Measurements from ENCODE around the gene CLPSL2. TPM values are rescaled to one million over a fixed set of nuclear protein-coding genes. Genes with fewer than 3 reads are reported as not detected.

Gene CLPSL2
- total RNA-seq, 1 experiment from 2014 or later = 1.7 TPM

DNA sequence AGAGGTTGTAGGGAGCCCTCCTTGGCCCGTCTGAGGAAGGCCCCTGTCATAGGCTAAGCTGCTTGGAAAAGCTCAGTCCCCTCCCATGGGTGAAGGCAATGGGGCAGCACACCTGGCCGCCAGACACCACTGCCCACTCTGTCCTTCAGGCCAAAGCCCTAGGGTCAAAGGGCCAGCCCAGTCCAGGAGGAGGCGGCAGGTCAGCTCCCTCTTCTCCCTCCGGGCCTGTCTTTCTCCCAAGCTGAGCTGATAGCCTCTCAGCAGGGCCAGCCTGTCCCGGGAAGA is 5.1 kb upstream of the CLPSL2 start:
- no peak overlapping the region for H3K9ac ChIP-seq (ENCODE audit: low read length)
- CTCF ChIA-PET = no interaction called here
- no peak for ATAC-seq

DNA sequence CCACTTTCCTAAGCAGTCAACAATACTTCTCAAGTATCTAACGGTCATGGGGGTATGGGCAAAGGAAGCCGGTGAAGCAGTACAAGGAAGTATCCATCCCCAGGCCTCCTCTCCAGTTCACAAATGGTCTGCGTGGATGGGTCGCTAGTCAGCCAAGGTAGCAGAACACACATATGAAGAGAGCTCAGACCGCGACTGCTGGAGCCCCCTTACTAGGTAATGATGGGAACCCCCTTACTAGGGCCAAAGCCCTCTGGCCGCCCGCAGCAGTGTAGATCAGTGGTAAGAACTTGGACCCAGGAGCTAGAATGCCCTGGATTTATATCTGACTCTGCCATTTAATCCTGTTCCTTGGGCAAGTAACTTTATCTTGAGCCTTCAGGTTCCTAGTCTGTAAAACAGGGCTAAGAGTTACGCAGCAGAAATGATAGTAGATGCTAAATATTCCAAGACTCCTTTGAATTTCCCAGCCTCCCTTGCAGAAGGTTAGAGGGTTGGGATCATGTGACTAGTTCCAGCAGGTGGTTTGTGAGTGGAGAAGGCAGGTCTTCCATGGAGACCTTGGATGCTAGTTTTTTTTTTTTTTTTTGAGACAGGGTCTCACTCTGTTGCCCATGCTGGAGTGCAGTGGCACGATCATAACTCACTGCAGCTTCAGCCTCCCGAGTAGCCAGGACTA is 2.1 kb upstream of the CLPSL2 start:
- CTCF ChIA-PET = no interaction called here
- POLR2A ChIA-PET = no interaction called here

More for the DNA sequence above, 5.1 kb upstream of the CLPSL2 start:
- no peaks in the 10 kb centered on the region for H3K9me2 ChIP-seq (ENCODE audit: insufficient read depth)
- H3K27me3 ChIP-seq (ENCODE audit: insufficient read depth, low read length) = no peaks in the 10 kb centered on the region
- no peak overlapping the region for H3K4me2 ChIP-seq (ENCODE audit: low read length)
- H2AFZ ChIP-seq (ENCODE audit: low read depth, low read length, poor library complexity, severe bottlenecking) = no peak overlapping the region
- ChIA-PET RAD21 (ENCODE audit: low non-redundant PET in 1 of 2, low total read pairs in 2 of 2, uncharacterized antibody in 2 of 2, unreplicated experiment in 2 of 2) (no interaction called here), POLR2A (no interaction called here)
- no peak for DNase-seq (ENCODE audit: low read depth, low spot score)
- H3K4me3 ChIP-seq (replicated peaks in 1 of 2; ENCODE audit: low read depth in 1 of 2, low read length in 2 of 2) = no peak overlapping the region
- intact Hi-C loops (cut with micrococcal nuclease) = no loop called here
- TF ChIP-seq SIN3A (IDR thresholded peaks at IDR 0.05; ENCODE audit: low read depth) = no peak
- BruUV-seq (replicated peaks) = no TSS peak
- H4K20me1 ChIP-seq (ENCODE audit: insufficient read depth) = no peaks in the 10 kb centered on the region
- H3K4me1 ChIP-seq (ENCODE audit: control insufficient read depth in 1 of 2, insufficient read depth in 2 of 2, low read length in 2 of 2) = peaks cover 5 to 8% of the 10 kb centered on the region in 2 experiments; a peak in 3 of 4 replicates
- H3K36me3 ChIP-seq (ENCODE audit: control insufficient read depth in 1 of 2, insufficient read depth in 2 of 2, low read length in 2 of 2) = no peaks in the 10 kb centered on the region
- no peak overlapping the region for H3K27ac ChIP-seq (ENCODE audit: low read depth, low read length)
- H3K79me2 ChIP-seq (ENCODE audit: insufficient read depth, low read length) = no peaks in the 10 kb centered on the region
- H3K9me3 ChIP-seq (ENCODE audit: control insufficient read depth in 1 of 2, insufficient read depth in 1 of 2, low read depth in 1 of 2, low read length in 2 of 2) = no peaks in the 10 kb centered on the region

More for the DNA sequence above, 2.1 kb upstream of the CLPSL2 start:
- no peak overlapping the region for H3K4me2 ChIP-seq (ENCODE audit: low read length)
- no peaks in the 10 kb centered on the region for H3K36me3 ChIP-seq (ENCODE audit: control insufficient read depth in 1 of 2, insufficient read depth in 2 of 2, low read length in 2 of 2)
- RAD21 ChIA-PET (ENCODE audit: low non-redundant PET in 1 of 2, low total read pairs in 2 of 2, uncharacterized antibody in 2 of 2, unreplicated experiment in 2 of 2) = no interaction called here
- no peaks in the 10 kb centered on the region for H3K79me2 ChIP-seq (ENCODE audit: insufficient read depth, low read length)
- H2AFZ ChIP-seq (ENCODE audit: low read depth, low read length, poor library complexity, severe bottlenecking) = no peak overlapping the region
- H3K27ac ChIP-seq (ENCODE audit: low read depth, low read length) = no peak overlapping the region
- no peak overlapping the region for H3K9ac ChIP-seq (ENCODE audit: low read length)
- intact Hi-C loops (cut with micrococcal nuclease) = no loop called here
- H3K4me1 ChIP-seq (ENCODE audit: control insufficient read depth in 1 of 2, insufficient read depth in 2 of 2, low read length in 2 of 2) = peaks cover 12 to 21% of the 10 kb centered on the region in 2 experiments; a peak in 3 of 4 replicates
- no peaks in the 10 kb centered on the region for H4K20me1 ChIP-seq (ENCODE audit: insufficient read depth)
- no peaks in the 10 kb centered on the region for H3K9me2 ChIP-seq (ENCODE audit: insufficient read depth)
- DNase-seq (ENCODE audit: low read depth, low spot score) = no peak
- H3K9me3 ChIP-seq (ENCODE audit: control insufficient read depth in 1 of 2, insufficient read depth in 1 of 2, low read depth in 1 of 2, low read length in 2 of 2) = no peaks in the 10 kb centered on the region
- no peak for ATAC-seq
- TF ChIP-seq POLR2A (IDR thresholded peaks at IDR 0.05; ENCODE audit: borderline replicate concordance, extremely low read depth, insufficient read depth, insufficient read length) (no peak), JUND (IDR thresholded peaks at IDR 0.05) (no peak), SP1 (IDR thresholded peaks at IDR 0.05; ENCODE audit: low read depth) (no peak), CBX3 (IDR thresholded peaks at IDR 0.05; ENCODE audit: low read depth) (no peak), YY1 (IDR thresholded peaks at IDR 0.05; ENCODE audit: extremely low read depth, insufficient replicate concordance, low read depth, low read length) (no peak), SRF (IDR thresholded peaks at IDR 0.05; ENCODE audit: low read depth) (no peak)
- no peak overlapping the region for H3K4me3 ChIP-seq (replicated peaks in 1 of 2; ENCODE audit: low read depth in 1 of 2, low read length in 2 of 2)
- no TSS peak for BruUV-seq (replicated peaks)
- H3K27me3 ChIP-seq (ENCODE audit: insufficient read depth, low read length) = no peaks in the 10 kb centered on the region
